Measurements from ENCODE around the gene TTC28.

TTC28 gene

DNA sequence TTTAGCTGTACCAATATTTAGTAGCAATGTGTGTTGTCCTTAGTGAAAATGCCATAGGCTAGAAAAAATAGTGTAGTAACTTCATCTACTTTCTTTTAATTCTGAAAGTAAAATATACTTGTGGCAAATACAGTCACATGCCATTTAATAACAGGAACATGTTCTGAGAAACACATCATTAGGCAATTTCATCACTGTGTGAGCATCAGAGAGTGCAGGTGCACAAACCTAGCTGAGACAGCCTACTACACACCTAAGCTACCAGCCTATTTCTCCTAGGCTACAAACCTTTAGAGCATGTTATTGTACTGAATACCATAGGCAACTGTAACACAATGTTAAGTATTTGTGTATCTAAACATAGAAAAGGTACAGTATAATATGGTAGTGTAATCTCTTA is 633.5 kb downstream of the TTC28 start:
- ChIA-PET POLR2A (no interaction called here), CTCF (no interaction called here)
- TF ChIP-seq, protein P1, sequence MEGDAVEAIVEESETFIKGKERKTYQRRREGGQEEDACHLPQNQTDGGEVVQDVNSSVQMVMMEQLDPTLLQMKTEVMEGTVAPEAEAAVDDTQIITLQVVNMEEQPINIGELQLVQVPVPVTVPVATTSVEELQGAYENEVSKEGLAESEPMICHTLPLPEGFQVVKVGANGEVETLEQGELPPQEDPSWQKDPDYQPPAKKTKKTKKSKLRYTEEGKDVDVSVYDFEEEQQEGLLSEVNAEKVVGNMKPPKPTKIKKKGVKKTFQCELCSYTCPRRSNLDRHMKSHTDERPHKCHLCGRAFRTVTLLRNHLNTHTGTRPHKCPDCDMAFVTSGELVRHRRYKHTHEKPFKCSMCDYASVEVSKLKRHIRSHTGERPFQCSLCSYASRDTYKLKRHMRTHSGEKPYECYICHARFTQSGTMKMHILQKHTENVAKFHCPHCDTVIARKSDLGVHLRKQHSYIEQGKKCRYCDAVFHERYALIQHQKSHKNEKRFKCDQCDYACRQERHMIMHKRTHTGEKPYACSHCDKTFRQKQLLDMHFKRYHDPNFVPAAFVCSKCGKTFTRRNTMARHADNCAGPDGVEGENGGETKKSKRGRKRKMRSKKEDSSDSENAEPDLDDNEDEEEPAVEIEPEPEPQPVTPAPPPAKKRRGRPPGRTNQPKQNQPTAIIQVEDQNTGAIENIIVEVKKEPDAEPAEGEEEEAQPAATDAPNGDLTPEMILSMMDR (IDR thresholded peaks at IDR 0.05; ENCODE audit: control extremely low read depth, extremely low read depth, low read depth, missing control alignments) = no peak
- DNase-seq (ENCODE audit: extremely low spot score) = no peak

DNA sequence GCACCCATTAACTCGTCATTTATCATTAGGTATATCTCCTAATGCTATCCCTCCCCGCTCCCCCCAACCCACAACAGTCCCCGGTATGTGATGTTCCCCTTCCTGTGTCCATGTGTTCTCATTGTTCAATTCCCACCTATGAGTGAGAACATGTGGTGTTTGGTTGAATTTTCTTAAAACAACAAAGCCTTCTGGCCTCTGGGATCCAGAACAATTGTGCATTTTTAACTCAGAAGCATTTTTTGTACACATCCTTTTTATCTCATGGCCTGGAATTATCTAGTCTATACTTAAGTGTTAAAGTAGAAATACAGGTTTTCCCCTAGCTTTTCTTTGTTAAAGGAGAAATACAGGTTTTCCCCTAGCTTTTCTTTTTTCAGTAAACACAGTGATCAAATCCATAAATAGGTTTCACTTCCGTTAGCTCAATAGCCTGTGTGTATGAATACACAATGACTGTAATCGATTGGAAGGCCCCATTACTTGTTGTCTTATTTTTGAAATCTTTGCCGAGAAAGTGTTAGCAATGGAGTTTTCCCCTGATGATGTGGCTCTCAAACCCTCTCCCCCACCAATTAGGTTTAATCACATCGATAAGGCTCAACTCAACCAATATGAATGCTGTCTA is 635.0 kb downstream of the TTC28 start:
- DNase-seq (ENCODE audit: extremely low spot score) = no peak
- TF ChIP-seq, protein P1 (IDR thresholded peaks at IDR 0.05; ENCODE audit: control extremely low read depth, extremely low read depth, low read depth, missing control alignments) = no peak
- CTCF ChIA-PET = interaction anchor here (1.5 kb wide), 2 partner anchors 10 to 25 kb away, joined by 4 to 6 read pairs; no protein-coding TSS in a partner anchor
- POLR2A ChIA-PET = no interaction called here

DNA sequence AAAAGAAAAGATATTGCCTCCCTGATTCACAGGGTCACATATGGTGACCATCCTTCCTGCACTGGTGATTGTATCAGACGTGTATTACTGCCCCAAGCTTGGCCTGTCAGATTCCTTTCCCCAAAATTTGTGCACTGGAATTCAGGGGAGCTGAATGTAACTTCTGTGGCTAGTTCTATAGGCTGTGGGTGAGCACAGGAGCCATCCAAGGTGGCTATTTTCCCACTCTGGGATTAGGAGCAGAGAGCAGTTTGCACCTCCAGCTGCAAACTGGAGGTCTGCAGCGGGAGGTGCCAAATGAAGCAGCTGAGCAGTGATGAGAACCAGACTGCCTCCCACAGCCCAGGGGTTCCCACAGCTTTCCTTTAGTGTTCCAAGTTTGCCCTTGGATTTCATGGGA is 636.4 kb downstream of the TTC28 start:
- ChIA-PET CTCF (interaction anchor here (0.8 to 1.7 kb wide), 3 partner anchors 9 to 26 kb away, joined by 3 to 7 read pairs (median 3); no protein-coding TSS in a partner anchor), POLR2A (no interaction called here)
- TF ChIP-seq, protein P1 (IDR thresholded peaks at IDR 0.05; ENCODE audit: control extremely low read depth, extremely low read depth, low read depth, missing control alignments) = no peak
- no peak for DNase-seq (ENCODE audit: extremely low spot score)

DNA sequence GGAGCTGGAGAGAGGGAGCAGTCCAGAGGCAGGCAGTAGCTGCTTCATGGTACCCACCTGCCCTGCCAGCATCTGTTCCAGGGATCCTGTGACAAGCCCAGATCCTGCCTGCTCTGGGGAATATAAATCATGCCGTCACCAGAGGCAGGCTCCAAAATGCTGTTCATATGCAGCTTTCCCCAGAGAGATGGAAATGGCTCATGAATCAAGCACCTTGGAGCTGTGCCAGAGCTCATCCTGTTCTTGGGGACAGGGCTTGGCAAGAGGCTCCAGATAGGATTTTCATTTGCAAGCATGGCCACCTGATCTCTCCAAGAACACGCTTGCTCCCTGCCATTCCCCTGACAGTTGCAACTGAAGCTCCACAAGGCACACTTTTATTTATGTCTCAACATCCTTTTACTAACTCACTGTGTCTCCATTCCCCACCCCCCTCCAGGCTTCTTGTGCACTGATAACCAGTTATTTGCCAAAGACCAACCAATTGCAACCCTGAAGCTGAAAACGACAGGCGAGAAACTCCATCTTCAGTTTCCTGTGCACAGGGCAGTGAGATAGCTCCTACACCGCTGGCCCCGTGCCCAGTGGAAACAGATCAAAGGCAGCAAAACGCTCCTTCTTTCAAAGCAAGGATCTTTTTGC is 644.8 kb downstream of the TTC28 start:
- POLR2A ChIA-PET = no interaction called here
- no peak for DNase-seq (ENCODE audit: extremely low spot score)
- CTCF ChIA-PET = interaction anchor here (1.2 to 4.9 kb wide), 5 partner anchors 10 to 77 kb away, joined by 3 to 27 read pairs (median 7); no protein-coding TSS in a partner anchor
- TF ChIP-seq, protein P1 (IDR thresholded peaks at IDR 0.05; ENCODE audit: control extremely low read depth, extremely low read depth, low read depth, missing control alignments) = no peak

DNA sequence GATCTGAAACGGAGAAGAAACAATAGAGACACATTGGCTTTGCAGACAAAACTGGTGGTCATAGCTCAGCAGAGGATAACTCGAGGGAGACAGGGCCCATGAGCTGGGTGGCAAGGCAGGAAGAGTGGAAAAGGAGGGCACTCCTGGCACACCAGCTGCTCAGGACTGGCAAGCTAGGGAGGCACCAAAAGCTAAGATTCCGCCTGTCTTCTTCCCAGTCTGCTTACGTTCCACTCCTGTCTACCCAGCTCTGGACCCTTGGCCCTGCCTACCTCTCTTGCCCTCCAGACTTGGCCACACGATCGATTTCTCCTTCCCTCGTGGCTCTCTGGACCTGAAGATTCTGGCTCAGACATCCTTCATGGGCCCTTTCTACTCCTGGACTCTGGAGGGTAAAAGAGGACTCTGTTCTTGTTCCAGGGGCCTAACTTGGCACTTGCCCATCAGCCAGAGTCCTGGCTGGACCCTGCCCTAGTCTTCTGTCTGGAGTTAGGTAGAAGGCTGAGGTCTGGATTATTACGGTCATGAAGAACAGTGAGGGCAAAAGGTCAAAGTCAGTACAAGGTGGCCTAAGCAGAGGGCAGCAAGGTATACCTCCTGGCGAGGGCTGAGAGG is 645.4 kb downstream of the TTC28 start:
- TF ChIP-seq, protein P1 (IDR thresholded peaks at IDR 0.05; ENCODE audit: control extremely low read depth, extremely low read depth, low read depth, missing control alignments) = no peak
- DNase-seq (ENCODE audit: extremely low spot score) = no peak
- ChIA-PET CTCF (interaction anchor here (1.2 to 4.9 kb wide), 5 partner anchors 10 to 78 kb away, joined by 3 to 27 read pairs (median 7); no protein-coding TSS in a partner anchor), POLR2A (no interaction called here)

DNA sequence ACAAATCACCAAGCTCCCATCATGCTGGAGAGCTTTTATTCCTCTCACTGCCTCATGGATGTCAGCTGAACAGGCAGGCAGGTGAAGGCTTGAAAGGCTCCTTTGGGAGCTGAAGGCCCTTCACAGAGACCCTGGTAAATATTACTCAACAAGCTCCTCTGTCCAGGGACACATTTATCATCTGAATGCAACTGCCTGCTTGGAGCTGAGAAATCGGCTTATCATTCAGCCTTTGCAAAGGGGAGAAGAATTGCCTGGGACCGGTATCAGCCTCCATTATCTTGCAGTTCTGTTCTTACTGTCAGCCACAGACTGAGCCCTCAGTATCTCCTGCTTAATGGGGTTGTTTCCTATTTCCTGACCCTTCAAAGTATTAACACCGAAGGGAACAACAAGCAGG is 646.8 kb downstream of the TTC28 start:
- TF ChIP-seq, protein P1 (IDR thresholded peaks at IDR 0.05; ENCODE audit: control extremely low read depth, extremely low read depth, low read depth, missing control alignments) = no peak
- ChIA-PET POLR2A (no interaction called here), CTCF (interaction anchor here (0.9 to 4.9 kb wide), 3 partner anchors 12 to 34 kb away, joined by 3 to 27 read pairs (median 27); no protein-coding TSS in a partner anchor)
- DNase-seq (ENCODE audit: extremely low spot score) = no peak

Measured in GM10248 (cell line).